ENCODE data around the gene PRDM7. TPM values are rescaled to one million over a fixed set of nuclear protein-coding genes. Genes with fewer than 3 reads are reported as not detected.
A peak's percentile ranks its signal among the peaks of the same experiment; 100 is the strongest.

Gene PRDM7
- total and polyA plus RNA-seq, 9 of the 15 experiments (the other 6 are each of a cell fraction or from before 2014, with no cell fraction given) = not detected

GRCh38 chr16:90050969-90051368, 26.2 kb downstream of the PRDM7 start:
- Histone ChIP-seq H3K27me3 (ENCODE audit: control insufficient read depth in 2 of 2, insufficient read depth in 2 of 2, low read length in 2 of 2) (no peaks in the 10 kb centered on the region), H3K27ac (ENCODE audit: extremely low read depth, low read depth, low read length) (no peak overlapping the region), H3K4me1 (replicated peaks in 1 of 2; ENCODE audit: control insufficient read depth in 2 of 2, insufficient read depth in 2 of 2, low read length in 2 of 2) (peaks cover 16 to 28% of the 10 kb centered on the region in 2 experiments; a peak in 3 of 5 replicates), H3K9me1 (ENCODE audit: control insufficient read depth, insufficient read depth, low read length) (no peaks in the 10 kb centered on the region), H3K4me3 (no peak overlapping the region), H4K20me1 (replicated peaks; ENCODE audit: control insufficient read depth, insufficient read depth, low read length) (no peaks in the 10 kb centered on the region), H3K79me2 (ENCODE audit: control insufficient read depth, insufficient read depth, low read length) (no peaks in the 10 kb centered on the region; the same call in 2 of the 3 replicates), H3K4me2 (ENCODE audit: insufficient read depth, low read length) (no peak overlapping the region), H3K9me3 (replicated peaks; ENCODE audit: control insufficient read depth, insufficient read depth, low read depth, low read length) (peaks cover 6% of the 10 kb centered on the region), H3K36me3 (ENCODE audit: control insufficient read depth, insufficient read depth, low read length) (no peaks in the 10 kb centered on the region; the same call in 2 of the 3 replicates), H2AFZ (ENCODE audit: low read depth, low read length) (peak overlapping the region; percentile 36; the same call in 1 of the 2 replicates), H3K9ac (ENCODE audit: insufficient read depth in 1 of 2, low read depth in 2 of 2, low read length in 2 of 2) (no peak overlapping the region)
- in situ Hi-C loops (cut with MboI) = no loop called here
- 59% methylated on average over 10 of the region's 10 CpGs for WGBS (ENCODE audit: insufficient coverage, low coverage, missing lambda C conversion rate)
- DNase-seq (ENCODE audit: extremely low read depth in 1 of 4, low spot score in 3 of 4) = no peak
- intact Hi-C loops (cut with micrococcal nuclease) = no loop called here
- TF ChIP-seq FOXM1 (IDR thresholded peaks at IDR 0.05; ENCODE audit: low read depth) (no peak), FOXM1 (CRISPR knock-in tag; IDR thresholded peaks at IDR 0.05; ENCODE audit: low read depth) (no peak), CHD4 (IDR thresholded peaks at IDR 0.05; ENCODE audit: insufficient read depth, insufficient replicate concordance, low read depth, low read length, poor library complexity, severe bottlenecking) (no peak), SIRT6 (IDR thresholded peaks at IDR 0.05; ENCODE audit: low read depth, low read length) (no peak), KLF6 (CRISPR knock-in tag; IDR thresholded peaks at IDR 0.05; ENCODE audit: borderline replicate concordance) (no peak)
- POLR2A ChIA-PET = no interaction called here
- no peak for FAIRE-seq
- no peak for ATAC-seq
- CTCF ChIA-PET (ENCODE audit: low intra/inter-chr PET ratio) = no interaction called here
- BruUV-seq (replicated peaks) = no TSS peak

Data from K562 (cell line).